SK-N-SH treated with all-trans-retinoic acid at 6 μM for 48 hours (cell line): ENCODE results near the gene TMA7B.

Experiments used
- ATAC-seq: fragments of 200-7000 bp; cut with Tn5 transposase; 3 replicates; pipeline ENCODE4 v1.9.1; 2020; ENCODE audit warnings: mild to moderate bottlenecking, moderate library complexity
- ARNTL ChIP-seq: fragments of 450-650 bp; formaldehyde crosslinking; IDR thresholded peaks from 2 replicates; pipeline ENCODE4 v1.5.0; 2020; ENCODE audit warnings: low read depth, mild to moderate bottlenecking, moderate library complexity, borderline replicate concordance
- CREB5 ChIP-seq: fragments of 250-450 bp; sonication (Bioruptor Pico); IDR thresholded peaks from 2 replicates; pipeline ENCODE4 v1.5.1; 2020; ENCODE audit warnings: low read depth, mild to moderate bottlenecking, moderate library complexity
- CSDC2 ChIP-seq: fragments of 250-450 bp; sonication (Bioruptor Pico); IDR thresholded peaks from 2 replicates; pipeline ENCODE4 v1.5.0; 2020; ENCODE audit warnings: mild to moderate bottlenecking, moderate library complexity
- ESRRG ChIP-seq: fragments of 250-450 bp; sonication (Bioruptor Pico); IDR thresholded peaks from 2 replicates; pipeline ENCODE4 v1.6.1; 2021; ENCODE audit warnings: mild to moderate bottlenecking
- ISL1 ChIP-seq: fragments of 250-450 bp; sonication (Bioruptor Pico); IDR thresholded peaks from 2 replicates; pipeline ENCODE4 v2.1.2; 2022; ENCODE audit warnings: mild to moderate bottlenecking, moderate library complexity
- PATZ1 ChIP-seq: fragments of 250-450 bp; sonication (Bioruptor Pico); IDR thresholded peaks from 2 replicates; pipeline ENCODE4 v1.8.0; 2020; ENCODE audit warnings: mild to moderate bottlenecking, moderate library complexity, borderline replicate concordance
- POU6F1 ChIP-seq: fragments of 250-450 bp; sonication (Bioruptor Pico); IDR thresholded peaks from 2 replicates; pipeline ENCODE4 v1.8.0; 2021; ENCODE audit warnings: low read depth, mild to moderate bottlenecking, moderate library complexity, borderline replicate concordance
- PPARA ChIP-seq: fragments of 250-450 bp; sonication (Bioruptor Pico); IDR thresholded peaks from 2 replicates; pipeline ENCODE4 v1.5.0; 2020; ENCODE audit warnings: mild to moderate bottlenecking, borderline replicate concordance
- RARB ChIP-seq: fragments of 250-450 bp; sonication (Bioruptor Pico); IDR thresholded peaks from 2 replicates; pipeline ENCODE4 v1.8.0; 2021; ENCODE audit warnings: mild to moderate bottlenecking, moderate library complexity
- SNAI2 ChIP-seq: fragments of 250-450 bp; sonication (Bioruptor Pico); IDR thresholded peaks from 2 replicates; pipeline ENCODE4 v1.5.0; 2020; ENCODE audit warnings: mild to moderate bottlenecking, moderate library complexity
- TCF4 ChIP-seq: fragments of 250-450 bp; sonication (Bioruptor Pico); IDR thresholded peaks from 2 replicates; pipeline ENCODE4 v1.8.0; 2021; ENCODE audit warnings: mild to moderate bottlenecking, moderate library complexity, borderline replicate concordance
- TOX ChIP-seq: fragments of 250-450 bp; sonication (Bioruptor Pico); IDR thresholded peaks from 2 replicates; pipeline ENCODE4 v1.8.0; 2021; ENCODE audit warnings: mild to moderate bottlenecking, moderate library complexity, borderline replicate concordance
- ZC3H10 ChIP-seq: fragments of 250-450 bp; sonication (Bioruptor Pico); IDR thresholded peaks from 2 replicates; pipeline ENCODE4 v1.5.1; 2021; ENCODE audit warnings: mild to moderate bottlenecking, moderate library complexity
- ZFP3 ChIP-seq: fragments of 250-450 bp; sonication (Bioruptor Pico); IDR thresholded peaks from 2 replicates; pipeline ENCODE4 v1.5.0; 2020; ENCODE audit warnings: mild to moderate bottlenecking, moderate library complexity
- ZFP30 ChIP-seq: fragments of 450-650 bp; formaldehyde crosslinking; IDR thresholded peaks from 2 replicates; pipeline ENCODE4 v1.5.0; 2022; ENCODE audit warnings: mild to moderate bottlenecking, moderate library complexity
- ZNF565 ChIP-seq: fragments of 450-650 bp; formaldehyde crosslinking; conservative IDR thresholded peaks from 2 replicates; pipeline ENCODE4 v1.5.0; 2020; ENCODE audit warnings: low read depth, mild to moderate bottlenecking, moderate library complexity
- ZNF70 ChIP-seq: fragments of 450-650 bp; formaldehyde crosslinking; IDR thresholded peaks from 2 replicates; pipeline ENCODE4 v1.5.0; 2020; ENCODE audit warnings: mild to moderate bottlenecking, moderate library complexity
- ZNF8 ChIP-seq: fragments of 450-650 bp; formaldehyde crosslinking; IDR thresholded peaks from 2 replicates; pipeline ENCODE4 v1.5.0; 2020; ENCODE audit warnings: mild to moderate bottlenecking, moderate library complexity
- TF ChIP-seq, protein P1 (sequence below): fragments of 250-450 bp; sonication (Bioruptor Pico); IDR thresholded peaks from 2 replicates; pipeline ENCODE4 v1.5.1; 2021; ENCODE audit warnings: mild to moderate bottlenecking, moderate library complexity

Gene TMA7B

DNA sequence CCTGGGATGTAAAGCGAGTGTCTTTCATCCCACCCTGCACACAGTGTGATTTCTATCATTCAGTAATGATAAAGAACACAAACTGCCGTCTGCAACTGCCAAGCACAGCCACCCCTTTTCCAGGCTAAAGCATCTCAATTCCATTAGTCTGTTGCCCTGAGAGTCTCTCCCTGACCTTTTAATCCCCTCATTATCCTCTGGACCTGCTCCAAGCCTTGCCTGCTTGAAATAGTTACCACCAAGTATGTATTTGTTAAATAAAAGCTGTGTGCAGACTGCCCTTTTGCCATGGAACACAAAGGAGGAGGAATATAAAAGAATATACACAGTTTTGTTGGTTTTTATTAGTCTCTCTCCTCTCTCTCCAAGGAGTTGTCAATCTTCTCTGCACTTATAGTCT, 46.3 kb upstream of the TMA7B start:
- TF ChIP-seq SNAI2 (CRISPR knock-in tag) (no peak), ZNF70 (CRISPR knock-in tag) (no peak), ARNTL (CRISPR knock-in tag) (no peak), RARB (CRISPR knock-in tag) (no peak), ZFP30 (CRISPR knock-in tag) (no peak), CSDC2 (CRISPR knock-in tag) (no peak), PPARA (CRISPR knock-in tag) (no peak), ZC3H10 (CRISPR knock-in tag) (no peak), ESRRG (no peak), ISL1 (no peak), TCF4 (CRISPR knock-in tag) (no peak), PATZ1 (CRISPR knock-in tag) (no peak), ZNF8 (CRISPR knock-in tag) (no peak), TOX (CRISPR knock-in tag) (no peak)
- TF ChIP-seq, all 23 proteins: peak for 0
- no peak for ATAC-seq

GRCh38 chr22:39914584-39914983, 45.6 kb upstream of the TMA7B start:
- TF ChIP-seq RARB (CRISPR knock-in tag) (no peak), TOX (CRISPR knock-in tag) (no peak), CSDC2 (CRISPR knock-in tag) (no peak), ARNTL (CRISPR knock-in tag) (no peak), ESRRG (no peak), CREB5 (CRISPR knock-in tag) (no peak), ZNF565 (CRISPR knock-in tag) (no peak)
- TF ChIP-seq, protein P1, sequence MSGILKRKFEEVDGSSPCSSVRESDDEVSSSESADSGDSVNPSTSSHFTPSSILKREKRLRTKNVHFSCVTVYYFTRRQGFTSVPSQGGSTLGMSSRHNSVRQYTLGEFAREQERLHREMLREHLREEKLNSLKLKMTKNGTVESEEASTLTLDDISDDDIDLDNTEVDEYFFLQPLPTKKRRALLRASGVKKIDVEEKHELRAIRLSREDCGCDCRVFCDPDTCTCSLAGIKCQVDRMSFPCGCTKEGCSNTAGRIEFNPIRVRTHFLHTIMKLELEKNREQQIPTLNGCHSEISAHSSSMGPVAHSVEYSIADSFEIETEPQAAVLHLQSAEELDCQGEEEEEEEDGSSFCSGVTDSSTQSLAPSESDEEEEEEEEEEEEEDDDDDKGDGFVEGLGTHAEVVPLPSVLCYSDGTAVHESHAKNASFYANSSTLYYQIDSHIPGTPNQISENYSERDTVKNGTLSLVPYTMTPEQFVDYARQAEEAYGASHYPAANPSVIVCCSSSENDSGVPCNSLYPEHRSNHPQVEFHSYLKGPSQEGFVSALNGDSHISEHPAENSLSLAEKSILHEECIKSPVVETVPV (CRISPR knock-in tag), result no peak

GRCh38 chr22:39915295-39915726, 44.9 kb upstream of the TMA7B start:
- ATAC-seq, result no peak
- TF ChIP-seq PPARA (CRISPR knock-in tag) (no peak), ESRRG (no peak), ZC3H10 (CRISPR knock-in tag) (no peak), POU6F1 (CRISPR knock-in tag) (no peak)
- TF ChIP-seq, protein P1 (CRISPR knock-in tag), result no peak

More at GRCh38 chr22:39914584-39914983, 45.6 kb upstream of the TMA7B start:
- no peak for ATAC-seq

DNA sequence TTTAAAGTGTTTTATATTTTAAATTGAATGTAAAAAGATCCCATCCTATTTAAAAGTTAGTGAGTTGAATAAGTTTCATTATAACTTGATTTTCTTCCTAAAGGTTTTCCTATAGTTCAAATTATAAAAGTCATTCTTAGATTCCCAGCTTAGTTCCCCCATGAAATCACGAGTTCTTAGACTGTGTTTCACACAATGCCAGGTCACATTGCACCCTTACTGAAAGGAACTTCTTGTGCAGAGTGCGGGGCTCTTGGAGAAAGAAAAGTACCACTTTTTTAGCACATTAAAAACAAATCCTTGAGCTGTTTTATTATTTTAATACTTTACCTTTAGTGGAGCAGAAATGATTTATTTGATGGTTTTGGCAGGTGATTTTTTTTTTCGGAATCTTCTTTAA, 43.7 kb upstream of the TMA7B start:
- TF ChIP-seq ZFP3 (CRISPR knock-in tag) (no peak), ARNTL (CRISPR knock-in tag) (no peak), PPARA (CRISPR knock-in tag) (no peak), CREB5 (CRISPR knock-in tag) (no peak), RARB (CRISPR knock-in tag) (no peak), ISL1 (no peak), PATZ1 (CRISPR knock-in tag) (no peak), ZFP30 (CRISPR knock-in tag) (no peak), SNAI2 (CRISPR knock-in tag) (no peak), ZNF70 (CRISPR knock-in tag) (no peak), CSDC2 (CRISPR knock-in tag) (no peak)
- TF ChIP-seq, protein P1 (CRISPR knock-in tag), result no peak
- ATAC-seq, result no peak
